Activated effector memory CD4-positive, alpha-beta T cell treated with anti-CD3 and anti-CD28 coated beads, Interleukin-2, amount 50 U/mL, for 16 hours (primary cell): ENCODE data around the gene LILRA5.
"Not testable (repeated sequence)": the region's sequence is repeated elsewhere in the genome, so short reads cannot be mapped to it uniquely, and the experiment has no call there.

Source experiments
- DNase-seq: peaks from one replicate; pipeline ENCODE4 v3.0.0-alpha.2; 2020

The LILRA5 gene

DNA sequence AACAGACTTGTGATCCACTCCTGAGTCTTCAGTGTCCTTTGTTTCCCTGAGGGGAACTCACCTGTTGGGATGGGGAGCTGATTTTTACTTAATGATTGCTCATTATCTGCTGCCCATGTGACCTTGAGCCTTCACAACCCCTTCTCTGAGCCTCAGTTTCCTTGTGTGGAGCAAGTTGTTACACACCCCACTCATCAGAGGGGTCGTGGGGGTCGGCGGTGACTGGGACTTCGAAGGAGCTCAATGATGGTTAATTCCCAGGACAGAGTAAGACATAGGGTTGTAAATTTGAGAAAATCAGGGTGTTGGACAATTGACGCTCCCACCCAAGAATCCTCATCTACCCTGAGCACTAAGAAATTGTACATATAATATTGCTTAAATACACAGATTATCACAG, 13.5 kb downstream of the LILRA5 start:
- DNase-seq, result no peak

DNA sequence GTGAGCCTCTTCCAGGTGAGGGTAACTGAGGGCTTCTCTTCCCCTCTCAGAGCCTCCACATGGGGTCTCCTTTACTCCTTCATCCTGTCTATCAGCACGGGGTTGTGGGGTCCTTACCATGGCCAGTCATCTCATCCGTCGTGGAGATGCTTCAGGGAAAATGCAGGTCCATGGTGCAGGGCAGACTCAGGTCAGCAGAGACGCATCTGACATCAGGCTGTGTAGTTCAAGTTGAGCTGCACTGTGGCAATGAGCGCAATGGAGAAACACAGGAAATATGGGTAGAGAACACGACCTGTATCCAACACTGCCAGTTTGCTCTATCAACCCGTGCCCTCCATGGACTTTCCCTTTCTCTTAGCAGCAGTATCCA, 13.9 kb downstream of the LILRA5 start:
- DNase-seq, result no peak

DNA sequence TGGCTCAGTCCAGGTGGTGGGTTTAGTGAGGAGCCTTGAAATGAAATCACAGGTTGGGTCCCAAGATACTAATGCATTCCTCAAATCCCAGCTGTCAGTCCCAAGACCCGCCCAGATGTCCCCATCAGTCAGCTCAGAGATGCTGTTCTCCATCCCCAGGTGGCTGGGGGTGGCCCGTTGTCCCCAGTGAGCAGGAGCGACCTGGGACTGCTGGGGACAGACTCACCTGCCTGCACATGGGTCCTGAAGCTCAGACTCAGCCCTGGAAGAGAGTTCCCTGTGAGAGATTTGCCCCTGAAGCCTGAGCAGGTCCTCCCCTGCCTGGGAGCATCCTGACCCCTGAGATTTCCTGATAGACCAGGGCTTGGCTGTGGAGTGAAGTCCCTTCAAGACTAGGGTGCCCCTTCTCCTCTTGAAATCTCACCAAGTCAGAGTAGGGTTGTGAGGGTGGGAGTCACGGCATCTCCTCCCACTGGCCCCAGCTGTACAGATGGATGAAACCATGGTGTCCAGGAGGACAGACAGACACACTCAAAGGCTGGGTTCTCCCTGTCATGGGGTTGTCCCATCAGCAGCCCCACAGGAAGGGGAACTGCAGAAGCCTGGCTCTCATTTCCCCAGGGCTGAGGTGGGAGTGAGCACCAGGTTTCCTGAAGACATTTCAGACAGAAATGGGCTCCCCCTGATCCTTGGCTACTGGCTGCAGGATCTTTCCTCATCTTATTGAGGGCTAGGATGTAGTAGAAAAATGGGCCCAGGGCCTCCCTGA, 14.4 kb downstream of the LILRA5 start:
- no peak for DNase-seq

- no peak for DNase-seq
Measured at GRCh38 chr19:54297759-54298305, 15.1 kb downstream of the LILRA5 start.

DNA sequence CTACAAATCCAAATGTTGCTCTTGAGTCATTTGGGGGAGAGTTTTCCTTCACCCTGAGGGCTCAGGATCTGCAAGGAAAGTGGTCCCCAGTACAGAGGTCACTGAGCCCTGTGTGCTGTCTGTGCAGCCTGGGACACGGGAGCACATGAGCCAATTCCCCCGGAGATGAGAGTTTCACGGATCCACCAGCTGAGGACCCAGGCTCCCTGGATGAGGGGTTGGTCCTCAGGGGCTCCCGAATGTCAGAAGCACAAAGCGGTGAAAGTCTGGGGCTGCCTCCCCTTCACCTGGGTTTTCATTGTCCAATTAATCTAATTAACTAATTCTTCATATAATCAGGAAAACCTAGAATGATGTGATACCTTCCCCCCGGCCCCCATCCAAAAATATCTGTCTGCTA, 18.4 kb downstream of the LILRA5 start:
- DNase-seq, result no peak

GRCh38 chr19:54289160-54289559, 23.8 kb downstream of the LILRA5 start:
- DNase-seq, result not testable (repeated sequence)

DNA sequence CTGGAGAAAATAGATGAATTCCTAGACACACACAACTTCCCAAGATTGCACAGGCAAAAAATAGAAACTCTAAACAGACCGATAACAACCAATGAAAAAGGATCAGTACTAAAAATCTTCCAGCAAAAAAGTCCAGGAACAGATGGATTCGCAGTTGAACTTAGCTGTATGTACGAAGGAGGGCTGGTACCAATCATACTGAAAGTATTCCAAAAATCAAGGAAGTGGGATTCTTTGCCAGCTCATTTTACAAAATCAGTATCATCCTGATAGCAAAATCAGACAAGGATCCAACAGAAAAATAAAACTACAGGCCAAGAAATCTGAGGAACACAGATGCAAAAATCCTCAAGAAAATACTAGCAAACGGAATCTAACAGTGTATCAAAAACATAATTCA, 25.5 kb downstream of the LILRA5 start:
- no peak for DNase-seq

DNA sequence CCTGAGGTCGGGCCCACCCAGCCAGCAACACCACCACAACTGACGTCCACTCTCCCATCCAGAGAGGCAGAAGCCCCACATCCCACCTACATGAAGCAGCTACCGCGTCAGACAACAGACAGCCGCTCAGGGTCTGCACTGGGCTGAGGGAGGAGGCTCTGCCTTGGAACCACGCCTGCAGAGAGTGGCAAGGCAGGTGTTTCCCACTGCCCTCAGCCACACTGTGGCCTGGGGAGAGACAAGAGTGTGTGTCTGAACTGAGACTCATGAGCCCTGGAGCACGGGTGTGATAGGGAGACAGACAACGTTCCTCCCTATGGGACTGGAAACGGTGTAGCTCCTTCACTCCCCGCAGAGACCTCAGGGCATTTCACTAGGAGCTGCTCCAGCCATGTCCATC, 26.7 kb downstream of the LILRA5 start:
- not testable (repeated sequence) for DNase-seq

DNA sequence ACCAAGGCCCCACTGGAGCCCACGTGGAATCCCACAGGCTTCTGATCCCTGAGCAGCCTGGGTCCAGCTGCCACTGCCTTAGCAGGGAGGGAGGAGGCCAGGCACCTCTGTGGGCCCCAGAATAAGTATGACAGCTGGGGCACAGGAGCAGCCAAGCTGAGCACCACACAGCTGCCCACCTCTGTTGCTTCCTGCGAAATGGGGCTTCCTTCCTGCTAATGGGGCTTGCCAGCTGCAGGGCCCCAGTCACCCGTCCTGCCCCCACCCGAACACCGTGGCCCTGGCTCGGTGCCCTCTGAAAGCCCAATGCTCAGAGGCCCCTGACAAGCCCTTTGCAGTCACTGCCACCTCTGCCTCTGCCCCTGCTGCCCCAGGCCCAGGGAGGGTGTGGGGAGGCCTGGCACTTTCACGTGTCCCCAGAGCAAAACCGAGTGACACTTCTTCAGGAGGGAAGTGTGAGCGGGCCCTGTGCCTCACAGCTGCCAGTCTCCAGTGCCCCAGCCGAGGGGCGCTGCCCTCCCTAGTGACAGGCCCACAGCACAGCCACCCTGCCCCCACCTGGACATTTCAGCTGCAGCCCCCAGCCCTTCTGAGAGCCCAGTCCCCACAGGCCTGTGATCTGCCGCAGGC, 27.4 kb downstream of the LILRA5 start:
- not testable (repeated sequence) for DNase-seq

DNA sequence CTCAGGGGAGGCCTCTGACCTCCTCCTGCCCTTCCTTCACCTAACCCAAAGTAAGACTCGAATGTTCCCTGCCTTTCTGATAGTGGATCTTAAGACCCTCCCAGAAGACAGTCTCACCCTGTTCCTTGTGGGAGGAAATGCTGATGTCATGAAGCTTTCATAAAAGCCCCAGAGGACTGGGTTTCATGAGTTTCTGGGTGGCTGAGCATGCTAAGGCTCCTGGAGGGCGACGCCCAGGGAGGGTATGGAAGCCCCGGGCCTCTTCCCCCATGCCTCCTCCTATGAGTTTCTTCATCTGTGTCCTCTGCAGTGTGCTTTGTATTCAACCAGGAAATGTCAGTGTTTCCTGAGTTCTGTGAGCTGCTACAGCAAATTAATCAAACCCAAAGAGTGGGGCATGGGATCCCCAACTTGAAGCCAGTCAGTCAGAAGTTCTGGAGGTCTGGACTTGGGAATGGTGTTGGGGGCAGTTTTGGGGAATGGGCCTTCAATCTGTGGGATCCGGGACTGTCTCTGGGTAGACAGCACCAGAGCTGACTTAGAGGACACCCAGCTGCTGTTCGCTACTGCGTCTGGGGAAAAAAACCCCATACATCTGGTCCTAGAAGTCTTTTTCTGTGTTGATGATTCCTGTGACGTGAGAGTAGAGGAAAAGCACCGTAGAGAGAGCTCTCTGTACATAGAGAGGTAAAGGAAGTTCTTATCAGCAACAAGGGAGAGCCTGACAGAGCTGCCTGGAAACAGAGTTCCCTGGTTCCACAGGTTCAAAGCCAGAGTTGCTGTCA, 30.1 kb downstream of the LILRA5 start:
- DNase-seq, result no peak

DNA sequence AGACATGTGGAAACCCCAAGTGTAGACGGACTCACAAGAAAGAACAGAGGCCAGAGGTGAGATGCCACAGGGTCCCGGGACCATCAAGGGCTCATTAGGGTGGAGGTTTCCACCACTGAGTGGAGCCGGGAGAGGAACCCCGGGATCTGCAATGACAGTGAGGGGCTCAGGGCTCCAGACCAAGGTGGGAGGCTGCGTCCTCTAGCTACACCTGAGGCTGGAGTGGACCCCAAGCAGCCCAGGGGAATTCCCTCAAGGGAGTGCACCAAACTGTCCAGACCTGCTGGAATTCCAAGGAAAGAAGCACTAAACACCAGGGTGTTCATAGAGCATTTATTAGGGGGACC, 31.3 kb downstream of the LILRA5 start:
- DNase-seq, result not testable (repeated sequence)

GRCh38 chr19:54281007-54281728, 31.8 kb downstream of the LILRA5 start, which contains the start of gene LILRB2:
LILRB2 (minus strand) TSS chr19:54281110; CDS start chr19:54280496, 614 bp downstream.
- DNase-seq, result no peak

DNA sequence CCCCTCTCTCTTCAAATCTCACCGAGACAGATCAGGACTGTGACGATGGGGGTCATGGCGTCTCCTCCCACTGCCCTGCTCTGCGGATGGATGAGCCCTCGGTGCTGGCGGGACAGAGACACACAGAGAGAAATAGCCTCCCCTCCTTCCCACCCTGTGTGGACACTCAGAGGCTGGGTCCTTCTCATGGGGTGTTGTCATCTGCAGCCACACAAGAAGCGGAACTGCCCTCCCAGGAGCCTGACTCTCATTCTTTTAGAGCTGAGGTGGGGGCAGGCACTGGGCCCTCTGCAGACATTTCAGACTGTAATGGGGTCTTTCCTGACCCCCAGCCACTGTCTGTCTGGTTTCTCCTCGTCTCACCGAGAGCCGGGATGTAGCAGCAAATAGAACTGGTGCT, 32.5 kb downstream of the LILRA5 start:
- DNase-seq, result not testable (repeated sequence)

GRCh38 chr19:54280025-54280424, 32.9 kb downstream of the LILRA5 start:
- not testable (repeated sequence) for DNase-seq

DNA sequence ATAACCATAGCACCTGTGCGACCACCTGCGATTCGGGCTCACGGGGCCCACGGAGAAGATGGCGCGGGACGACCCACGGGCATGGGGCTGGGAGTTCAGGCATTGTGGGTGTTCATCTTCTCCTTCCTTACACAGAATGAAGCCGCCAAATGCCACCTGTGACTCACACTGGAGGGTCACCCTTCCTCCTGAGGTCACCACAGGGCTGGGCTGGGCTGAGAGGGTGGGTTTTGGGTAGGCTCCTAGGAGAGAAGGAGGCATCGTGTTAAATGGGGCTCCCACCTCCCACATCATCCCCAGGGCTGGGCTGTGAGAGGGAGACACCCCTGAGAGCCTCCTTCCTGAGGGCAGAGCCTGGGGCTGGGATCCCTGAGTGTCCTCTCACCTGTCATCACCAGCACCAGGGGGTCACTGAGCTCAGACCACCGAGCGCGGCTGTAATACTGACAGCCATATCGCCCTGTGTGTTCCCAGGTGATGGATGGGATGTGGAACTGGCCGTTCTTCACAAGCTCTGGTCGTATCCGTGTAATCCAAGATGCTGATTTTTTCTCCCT, 33.5 kb downstream of the LILRA5 start:
- no peak for DNase-seq

DNA sequence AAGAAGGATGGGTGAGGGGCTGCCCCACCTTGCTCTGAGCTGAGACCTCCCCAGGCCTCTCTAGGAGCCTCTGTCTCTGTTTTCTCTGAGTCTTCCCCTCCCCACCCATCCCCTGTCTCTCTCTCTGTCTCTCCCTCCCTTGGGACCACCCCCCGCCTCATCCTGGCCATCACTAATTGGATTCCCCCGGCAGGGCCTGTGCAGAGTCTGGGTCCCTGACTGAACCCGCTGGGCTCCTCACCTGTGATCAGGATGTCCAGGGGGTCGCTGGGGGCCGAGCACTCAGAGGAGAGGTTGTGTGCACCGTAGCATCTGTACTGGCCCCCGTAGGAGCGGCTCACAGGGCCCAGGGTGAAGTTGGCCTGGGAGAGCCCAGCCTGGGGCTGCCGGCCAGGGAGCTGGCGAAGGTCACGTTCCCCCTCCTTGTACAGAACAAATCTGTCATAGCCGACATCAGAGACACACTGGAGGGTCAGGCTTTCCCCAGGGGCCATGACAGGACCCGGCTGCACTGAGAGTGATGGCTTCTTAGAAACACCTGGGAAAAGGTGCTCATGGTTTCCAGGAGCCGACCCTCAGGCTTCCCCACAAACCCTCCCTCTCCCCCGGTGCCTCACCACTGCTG, 34.3 kb downstream of the LILRA5 start:
- DNase-seq, result not testable (repeated sequence)

GRCh38 chr19:54278056-54278455, 34.9 kb downstream of the LILRA5 start:
- DNase-seq, result not testable (repeated sequence)

GRCh38 chr19:54277111-54277615, 35.8 kb downstream of the LILRA5 start:
- not testable (repeated sequence) for DNase-seq

DNA sequence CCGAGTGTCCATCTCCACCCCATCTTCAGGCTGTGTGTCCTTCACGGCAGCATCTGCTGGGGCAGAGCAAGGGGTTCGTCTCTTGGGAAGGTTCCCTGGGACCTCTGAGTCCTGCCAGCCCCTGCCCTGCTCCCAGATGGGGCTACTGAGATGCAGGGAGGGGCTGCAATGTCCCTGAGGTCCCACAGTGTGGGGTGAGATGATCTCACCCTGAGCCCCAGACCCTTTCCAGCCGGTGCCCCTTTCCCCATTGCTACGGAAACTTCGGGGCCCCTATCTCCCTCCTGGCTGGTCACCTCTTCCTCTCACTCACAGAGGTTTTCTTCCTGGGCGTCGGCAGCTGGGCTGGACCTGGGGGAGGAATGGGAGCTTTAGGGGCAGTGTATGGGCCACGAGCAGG, 37.0 kb downstream of the LILRA5 start:
- DNase-seq, result no peak

- DNase-seq, result not testable (repeated sequence)
Measured at GRCh38 chr19:54274516-54274915, 38.5 kb downstream of the LILRA5 start.

DNA sequence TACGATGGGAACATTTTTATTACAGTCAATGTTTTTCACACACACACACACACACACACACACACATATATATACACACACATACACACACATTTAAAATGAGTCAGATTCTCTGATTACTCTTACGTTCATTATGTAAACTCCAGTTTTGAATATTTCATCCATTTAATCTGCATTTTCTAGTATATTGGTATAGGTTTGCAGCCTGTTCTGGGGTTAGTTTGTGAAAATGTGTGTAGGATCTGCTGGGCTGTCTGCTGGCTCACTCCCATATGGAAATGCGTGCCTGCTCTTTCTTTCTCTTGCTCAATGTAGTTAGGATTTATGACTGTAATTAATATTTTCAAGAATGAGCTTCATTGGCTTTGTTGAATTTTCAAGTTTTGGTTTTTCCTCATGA, 39.1 kb downstream of the LILRA5 start:
- DNase-seq, result no peak

DNA sequence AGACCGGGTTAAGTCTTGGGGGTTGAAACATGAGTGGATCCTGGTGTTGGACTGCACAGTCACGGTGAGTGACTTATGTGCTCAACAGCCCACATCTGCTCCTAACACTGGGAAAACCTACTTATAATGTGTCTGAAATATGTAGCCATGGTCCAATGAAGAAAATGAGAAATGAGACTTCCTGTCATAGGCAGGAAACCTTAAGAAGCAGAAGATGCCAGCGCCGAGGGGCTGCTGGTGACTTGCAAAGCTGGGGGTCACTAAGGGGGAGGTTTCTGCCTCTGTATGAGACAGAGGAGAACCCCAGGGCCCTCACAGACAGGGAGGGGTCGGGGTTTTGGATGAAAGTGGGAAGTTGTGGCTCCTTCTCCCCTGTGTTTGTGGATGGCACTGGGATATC, 40.8 kb downstream of the LILRA5 start:
- not testable (repeated sequence) for DNase-seq
